GM23248 (cell line): Measurements from ENCODE around the gene ANTKMT. TPM values are rescaled to one million over a fixed set of nuclear protein-coding genes. Genes with fewer than 3 reads are reported as not detected.

Source experiments
- DNase-seq: peaks from one replicate; pipeline ENCODE4 v3.0.0-alpha.2; 2015
- H2AFZ ChIP-seq: fragments of 200-600 bp; sonication (generic); 2 replicates; pipeline ENCODE4 v1.6.1; 2016; ENCODE audit warnings: antibody characterized with exemption
- H3F3A ChIP-seq: fragments of 200-600 bp; sonication (generic); 2 replicates; pipeline ENCODE4 v1.6.1; 2016; ENCODE audit warnings: mild to moderate bottlenecking, antibody characterized with exemption, mixed run types; ENCODE audit not compliant: insufficient read depth
- H3K27ac ChIP-seq: fragments of 200-600 bp; sonication (generic); 2 replicates; pipeline ENCODE4 v1.5.1; 2016; ENCODE audit warnings: mild to moderate bottlenecking
- H3K27me3 ChIP-seq: fragments of 200-600 bp; sonication (generic); replicated peaks from 2 replicates; pipeline ENCODE4 v1.6.1; 2016; ENCODE audit warnings: mild to moderate bottlenecking; ENCODE audit not compliant: insufficient read depth
- H3K36me3 ChIP-seq: fragments of 200-600 bp; sonication (generic); 2 replicates; pipeline ENCODE4 v1.6.1; 2016; ENCODE audit warnings: low read depth, mild to moderate bottlenecking
- H3K4me1 ChIP-seq: fragments of 200-600 bp; sonication (generic); 2 replicates; pipeline ENCODE4 v1.6.1; 2016; ENCODE audit warnings: mild to moderate bottlenecking; ENCODE audit not compliant: insufficient read depth
- H3K4me2 ChIP-seq: fragments of 200-600 bp; sonication (generic); one replicate; pipeline ENCODE4 v1.6.1; 2016; ENCODE audit warnings: mild to moderate bottlenecking; ENCODE audit not compliant: unreplicated experiment
- H3K4me3 ChIP-seq: fragments of 200-600 bp; sonication (generic); 2 replicates; pipeline ENCODE4 v1.5.1; 2016; ENCODE audit warnings: mild to moderate bottlenecking
- H3K79me2 ChIP-seq: fragments of 200-600 bp; sonication (generic); 2 replicates; pipeline ENCODE4 v1.6.1; 2016; ENCODE audit warnings: mild to moderate bottlenecking; ENCODE audit not compliant: insufficient read depth
- H3K9ac ChIP-seq: fragments of 200-600 bp; sonication (generic); 2 replicates; pipeline ENCODE4 v1.6.1; 2016; ENCODE audit warnings: mild to moderate bottlenecking
- H3K9me2 ChIP-seq: fragments of 200-600 bp; sonication (generic); 2 replicates; pipeline ENCODE4 v1.6.1; 2016; ENCODE audit warnings: mixed run types, mild to moderate bottlenecking, moderate library complexity; ENCODE audit not compliant: insufficient read depth
- H3K9me3 ChIP-seq: fragments of 200-600 bp; sonication (generic); one replicate; pipeline ENCODE4 v1.6.1; 2017; ENCODE audit warnings: low read depth
- H4K20me1 ChIP-seq: fragments of 200-600 bp; sonication (generic); 2 replicates; pipeline ENCODE4 v1.6.0; 2016; ENCODE audit not compliant: insufficient read depth
- EZH2 ChIP-seq: fragments of 200-600 bp; sonication (generic); IDR thresholded peaks from 2 replicates; pipeline ENCODE4 v1.6.1; 2018; ENCODE audit warnings: antibody characterized with exemption, mild to moderate bottlenecking; ENCODE audit not compliant: insufficient read depth, poor library complexity, severe bottlenecking
- EZH2phosphoT487 ChIP-seq: fragments of 200-600 bp; sonication (generic); IDR thresholded peaks from 2 replicates; pipeline ENCODE4 v1.6.1; 2018; ENCODE audit warnings: antibody characterized with exemption, moderate library complexity, mild to moderate bottlenecking, low read depth; ENCODE audit not compliant: insufficient read depth
- WGBS, 2 experiments: methylation state at CpG; one replicate each; pipeline ENCODE4 v1.1.6; 2015 to 2017; ENCODE audit warnings: low lambda C conversion rate in 2 of 2, low coverage in 1 of 2; ENCODE audit errors: missing lambda C conversion rate in 2 of 2; 5-methylcytosine and 5-hydroxymethylcytosine counted together
- in situ Hi-C: fragments of 300-500 bp; cut with MboI; formaldehyde crosslinking; loops from 2 replicates; pipeline ENCODE4 v1.15.0; 2020
- polyA plus RNA-seq: library from polyadenylated mRNA; unstranded; fragments of >200 nt; fragmentation: Nextera tagmentation; extraction: Ambion mirVana; gene quantifications from 2 replicates; pipeline ENCODE4 v1.2.1, GENCODE V29; 2016
- total RNA-seq: library from RNA; depleted of rRNA; stranded (reverse); fragments of >200 nt; shearing (Covaris generic); gene quantifications from 2 replicates; pipeline ENCODE4 v1.2.3, GENCODE V29; 2014

ANTKMT gene
- total and polyA plus RNA-seq, 2 experiments from 2014 or later: 33.5 to 34.8 TPM

DNA sequence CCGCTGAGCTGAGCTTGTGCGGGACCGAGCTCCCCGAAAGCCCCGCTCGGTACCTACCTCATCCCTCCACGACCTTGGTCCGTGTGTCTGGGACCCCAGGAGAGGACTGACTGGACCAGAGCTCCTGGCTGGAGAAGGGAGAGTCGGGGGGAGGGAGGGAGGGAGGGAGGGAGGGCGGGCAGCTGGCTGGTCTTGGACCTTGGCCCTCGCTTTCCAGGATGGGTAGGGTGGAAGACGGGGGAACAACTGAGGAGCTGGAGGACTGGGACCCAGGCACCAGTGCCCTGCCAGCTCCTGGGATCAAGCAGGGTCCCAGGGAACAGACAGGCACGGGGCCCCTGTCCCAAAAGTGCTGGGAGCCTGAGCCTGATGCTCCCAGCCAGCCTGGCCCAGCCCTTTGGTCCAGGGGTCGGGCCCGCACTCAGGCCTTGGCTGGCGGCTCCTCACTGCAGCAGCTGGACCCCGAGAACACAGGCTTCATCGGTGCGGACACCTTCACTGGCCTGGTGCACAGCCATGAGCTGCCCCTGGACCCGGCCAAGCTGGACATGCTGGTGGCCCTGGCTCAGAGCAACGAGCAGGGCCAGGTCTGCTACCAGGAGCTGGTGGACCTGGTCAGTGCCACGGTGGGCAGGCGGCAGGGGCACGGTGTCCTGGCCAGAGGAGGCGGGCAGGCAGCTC is 44.9 kb upstream of the ANTKMT start:
- Histone ChIP-seq H3F3A (no peaks in the 10 kb centered on the region), H3K4me2 (peak overlapping the region; percentile 79), H3K79me2 (peaks cover 4% of the 10 kb centered on the region), H3K9me2 (no peaks in the 10 kb centered on the region), H4K20me1 (no peaks in the 10 kb centered on the region), H3K4me1 (no peaks in the 10 kb centered on the region), H3K27ac (no peak overlapping the region), H2AFZ (no peak overlapping the region), H3K9me3 (no peaks in the 10 kb centered on the region), H3K27me3 (no peaks in the 10 kb centered on the region), H3K4me3 (peak overlapping the region; percentile 68), H3K9ac (0 out of 2 replicates have a peak overlapping the region, but pooled peaks have one; percentile 57), H3K36me3 (no peaks in the 10 kb centered on the region)
- TF ChIP-seq EZH2phosphoT487: no peak
- no peak for TF ChIP-seq EZH2
- WGBS, 2 experiments: 41 to 43% methylated on average over 20 to 23 of the region's 25 CpGs
- in situ Hi-C loops: no loop called here
- no peak for DNase-seq

GRCh38 chr16:676565-676902 is 44.4 kb upstream of the ANTKMT start:
- TF ChIP-seq EZH2phosphoT487 (no peak), EZH2 (no peak)
- H2AFZ ChIP-seq: no peak overlapping the region
- no peak overlapping the region for H3K9ac ChIP-seq
- no peaks in the 10 kb centered on the region for H3K36me3 ChIP-seq
- DNase-seq: no peak
- H4K20me1 ChIP-seq: no peaks in the 10 kb centered on the region
- peaks cover 9% of the 10 kb centered on the region for H3K79me2 ChIP-seq
- no peak overlapping the region for H3K4me2 ChIP-seq
- no peak overlapping the region for H3K4me3 ChIP-seq
- H3K9me3 ChIP-seq: no peaks in the 10 kb centered on the region
- no peaks in the 10 kb centered on the region for H3K27me3 ChIP-seq
- H3K9me2 ChIP-seq: no peaks in the 10 kb centered on the region
- in situ Hi-C loops: no loop called here
- H3F3A ChIP-seq: 0 out of 2 replicates have a peak, but pooled peaks cover 3% of the 10 kb centered on the region
- WGBS, 2 experiments: 90 to 91% methylated on average over 20 to 21 of the region's 21 CpGs
- H3K4me1 ChIP-seq: peaks cover 3% of the 10 kb centered on the region
- no peak overlapping the region for H3K27ac ChIP-seq

DNA sequence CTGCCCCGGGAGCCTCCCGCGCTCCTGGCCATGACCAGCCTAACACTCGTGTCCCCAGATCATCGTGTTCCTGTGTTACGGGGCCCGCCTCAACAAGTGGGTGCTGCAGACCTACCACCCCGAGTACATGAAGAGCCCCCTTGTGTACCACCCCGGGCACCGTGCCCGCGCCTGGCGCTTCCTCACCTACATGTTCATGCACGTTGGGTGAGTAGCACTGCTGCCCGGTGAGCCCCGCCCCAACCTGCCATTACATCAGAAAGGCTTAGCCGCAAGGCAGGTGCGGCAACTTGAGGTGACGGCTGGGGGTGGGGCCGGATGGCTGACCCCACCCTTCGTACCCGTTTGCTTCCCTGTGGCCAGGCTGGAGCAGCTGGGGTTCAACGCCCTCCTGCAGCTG is 44.0 kb upstream of the ANTKMT start:
- Histone ChIP-seq H4K20me1 (no peaks in the 10 kb centered on the region), H2AFZ (no peak overlapping the region), H3K9ac (no peak overlapping the region), H3K79me2 (peaks cover 13% of the 10 kb centered on the region), H3K36me3 (peaks cover 3% of the 10 kb centered on the region; the same call in 1 of the 2 replicates), H3K4me1 (peaks cover 7% of the 10 kb centered on the region), H3F3A (peaks cover 7% of the 10 kb centered on the region; the same call in 1 of the 2 replicates), H3K27ac (no peak overlapping the region), H3K9me3 (no peaks in the 10 kb centered on the region), H3K4me2 (no peak overlapping the region), H3K4me3 (no peak overlapping the region), H3K27me3 (no peaks in the 10 kb centered on the region), H3K9me2 (no peaks in the 10 kb centered on the region)
- in situ Hi-C loops: no loop called here
- 74 to 83% methylated on average over 23 of the region's 23 CpGs for WGBS, 2 experiments
- DNase-seq: no peak
- TF ChIP-seq EZH2phosphoT487: no peak
- no peak for TF ChIP-seq EZH2

GRCh38 chr16:677316-678190 is 43.4 kb upstream of the ANTKMT start:
- H3F3A ChIP-seq: peaks cover 13% of the 10 kb centered on the region; the same call in 1 of the 2 replicates
- in situ Hi-C loops: no loop called here
- 53 to 64% methylated on average over 43 to 45 of the region's 57 CpGs for WGBS, 2 experiments
- no peak overlapping the region for H3K27ac ChIP-seq
- no peaks in the 10 kb centered on the region for H4K20me1 ChIP-seq
- H3K4me3 ChIP-seq: no peak overlapping the region
- H3K4me1 ChIP-seq: peaks cover 10% of the 10 kb centered on the region
- peaks cover 19% of the 10 kb centered on the region for H3K79me2 ChIP-seq
- H2AFZ ChIP-seq: no peak overlapping the region
- H3K27me3 ChIP-seq: no peaks in the 10 kb centered on the region
- no peak overlapping the region for H3K9ac ChIP-seq
- H3K9me2 ChIP-seq: no peaks in the 10 kb centered on the region
- H3K4me2 ChIP-seq: no peak overlapping the region
- no peaks in the 10 kb centered on the region for H3K9me3 ChIP-seq
- peaks cover 10% of the 10 kb centered on the region; the same call in 1 of the 2 replicates for H3K36me3 ChIP-seq
- TF ChIP-seq EZH2phosphoT487 (no peak), EZH2 (no peak)
- no peak for DNase-seq
